ENCODE data around the gene PJA2.
A peak's percentile ranks its signal among the peaks of the same experiment; 100 is the strongest.

Gene PJA2

DNA sequence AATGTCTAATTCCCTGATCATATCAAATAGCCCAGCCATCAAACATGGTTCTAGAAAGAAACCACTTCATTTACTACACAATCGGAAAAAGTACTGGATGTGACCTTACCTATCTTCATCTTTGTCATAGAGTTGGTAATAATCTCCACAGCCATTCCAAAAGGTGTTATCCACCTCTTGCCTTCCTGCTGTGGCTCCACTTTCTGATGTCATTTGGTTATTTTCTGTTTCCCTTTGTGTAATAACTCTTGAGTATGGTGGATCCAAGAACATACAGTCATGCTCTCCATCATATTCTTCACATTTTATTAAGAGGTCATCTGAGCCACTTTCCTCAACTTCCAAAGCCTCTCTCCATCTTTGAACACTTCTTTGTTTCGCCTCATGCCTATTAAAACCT is 31.7 kb downstream of the PJA2 start:
- H3K4me3 ChIP-seq (ENCODE audit: control insufficient read depth in 1 of 7, extremely low read depth in 1 of 7, insufficient read depth in 4 of 7, low read depth in 2 of 7, low read length in 6 of 7), result no peak overlapping the region
- WGBS (ENCODE audit: insufficient coverage), result 100% methylated on average over 2 of the region's 2 CpGs
- no peaks in the 10 kb centered on the region for H3K27me3 ChIP-seq (replicated peaks in 2 of 5; ENCODE audit: control insufficient read depth in 4 of 5, insufficient read depth in 5 of 5, low read length in 4 of 5)
- no peak for DNase-seq
- peaks cover 0 to 8% (median 3%) of the 10 kb centered on the region in 4 experiments for H3K4me1 ChIP-seq (ENCODE audit: control extremely low read depth in 1 of 4, control insufficient read depth in 4 of 4, insufficient read depth in 4 of 4, low read length in 3 of 4)
- ChIA-PET CTCF (no interaction called here), POLR2A (no interaction called here)
- peaks cover 0 to 3% (median 0%) of the 10 kb centered on the region in 5 experiments for H3K9me3 ChIP-seq (ENCODE audit: control extremely low read depth in 1 of 5, control insufficient read depth in 4 of 5, insufficient read depth in 2 of 5, low read depth in 1 of 5, low read length in 4 of 5)
- H3K27ac ChIP-seq (ENCODE audit: insufficient read depth in 1 of 2, low read depth in 1 of 2, low read length in 2 of 2, poor library complexity in 1 of 2, severe bottlenecking in 2 of 2), result no peak overlapping the region
- peaks cover 23 to 50% (median 36%) of the 10 kb centered on the region in 4 experiments for H3K36me3 ChIP-seq (ENCODE audit: control insufficient read depth in 4 of 4, insufficient read depth in 4 of 4, low read length in 3 of 4)

GRCh38 chr5:109374625-109375024 is 35.1 kb downstream of the PJA2 start:
- CTCF ChIA-PET, result interaction anchor here (1.1 to 1.9 kb wide), 6 partner anchors 10 to 119 kb away, joined by 3 to 6 read pairs (median 4); no protein-coding TSS in a partner anchor
- peaks cover 24 to 34% (median 26%) of the 10 kb centered on the region in 4 experiments for H3K36me3 ChIP-seq (ENCODE audit: control insufficient read depth in 4 of 4, insufficient read depth in 4 of 4, low read length in 3 of 4)
- no peak overlapping the region for H3K4me3 ChIP-seq (ENCODE audit: control insufficient read depth in 1 of 7, extremely low read depth in 1 of 7, insufficient read depth in 4 of 7, low read depth in 2 of 7, low read length in 6 of 7)

DNA sequence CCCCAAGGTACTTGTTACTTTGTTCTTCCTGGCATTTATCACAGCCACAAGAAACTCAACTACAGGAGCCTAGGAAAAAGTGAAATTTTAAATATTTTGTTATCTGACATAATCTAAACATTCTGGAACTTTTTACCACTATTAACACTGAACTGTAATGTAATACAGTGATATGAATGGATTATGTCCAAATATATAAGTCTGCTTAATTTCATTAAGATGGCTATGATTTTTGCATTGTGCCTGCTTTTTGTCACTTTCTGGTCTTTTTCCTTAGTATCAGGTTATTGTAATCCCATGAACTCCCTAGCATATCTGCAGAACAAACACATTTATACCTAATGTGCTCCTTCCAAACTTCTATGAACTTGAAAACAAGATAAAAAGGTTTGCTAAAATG is 35.8 kb downstream of the PJA2 start:
- Histone ChIP-seq H3K27ac (ENCODE audit: insufficient read depth in 1 of 2, low read depth in 1 of 2, low read length in 2 of 2, poor library complexity in 1 of 2, severe bottlenecking in 2 of 2) (no peak overlapping the region), H3K4me3 (ENCODE audit: control insufficient read depth in 1 of 7, extremely low read depth in 1 of 7, insufficient read depth in 4 of 7, low read depth in 2 of 7, low read length in 6 of 7) (no peak overlapping the region), H3K4me1 (ENCODE audit: control extremely low read depth in 1 of 4, control insufficient read depth in 4 of 4, insufficient read depth in 4 of 4, low read length in 3 of 4) (peaks cover 0 to 8% (median 3%) of the 10 kb centered on the region in 4 experiments), H3K36me3 (ENCODE audit: control insufficient read depth in 4 of 4, insufficient read depth in 4 of 4, low read length in 3 of 4) (peaks cover 24 to 34% (median 26%) of the 10 kb centered on the region in 4 experiments), H3K27me3 (replicated peaks in 2 of 5; ENCODE audit: control insufficient read depth in 4 of 5, insufficient read depth in 5 of 5, low read length in 4 of 5) (no peaks in the 10 kb centered on the region), H3K9me3 (ENCODE audit: control extremely low read depth in 1 of 5, control insufficient read depth in 4 of 5, insufficient read depth in 2 of 5, low read depth in 1 of 5, low read length in 4 of 5) (peaks cover 0 to 3% (median 1%) of the 10 kb centered on the region in 5 experiments)
- DNase-seq, result no peak
- CTCF ChIA-PET, result interaction anchor here (1.3 to 1.9 kb wide), 3 partner anchors 9 to 119 kb away, joined by 3 to 6 read pairs (median 4); no protein-coding TSS in a partner anchor
- POLR2A ChIA-PET, result no interaction called here

More at GRCh38 chr5:109374625-109375024, 35.1 kb downstream of the PJA2 start:
- POLR2A ChIA-PET, result interaction anchor here (1.2 kb wide), 1 partner anchor 15 kb away, joined by 3 read pairs; no protein-coding TSS in a partner anchor
- peak; percentile 26 to 49 (median 46) for DNase-seq
- H3K27ac ChIP-seq (ENCODE audit: insufficient read depth in 1 of 2, low read depth in 1 of 2, low read length in 2 of 2, poor library complexity in 1 of 2, severe bottlenecking in 2 of 2), result no peak overlapping the region
- no peaks in the 10 kb centered on the region for H3K9me3 ChIP-seq (ENCODE audit: control extremely low read depth in 1 of 5, control insufficient read depth in 4 of 5, insufficient read depth in 2 of 5, low read depth in 1 of 5, low read length in 4 of 5)
- no peaks in the 10 kb centered on the region for H3K27me3 ChIP-seq (replicated peaks in 2 of 5; ENCODE audit: control insufficient read depth in 4 of 5, insufficient read depth in 5 of 5, low read length in 4 of 5)
- H3K4me1 ChIP-seq (ENCODE audit: control extremely low read depth in 1 of 4, control insufficient read depth in 4 of 4, insufficient read depth in 4 of 4, low read length in 3 of 4), result peaks cover 0 to 8% (median 3%) of the 10 kb centered on the region in 4 experiments

- Histone ChIP-seq H3K27me3 (replicated peaks in 2 of 5; ENCODE audit: control insufficient read depth in 4 of 5, insufficient read depth in 5 of 5, low read length in 4 of 5) (no peaks in the 10 kb centered on the region), H3K9me3 (ENCODE audit: control extremely low read depth in 1 of 5, control insufficient read depth in 4 of 5, insufficient read depth in 2 of 5, low read depth in 1 of 5, low read length in 4 of 5) (peaks cover 0 to 12% (median 4%) of the 10 kb centered on the region in 5 experiments), H3K4me1 (ENCODE audit: control extremely low read depth in 1 of 4, control insufficient read depth in 4 of 4, insufficient read depth in 4 of 4, low read length in 3 of 4) (no peaks in the 10 kb centered on the region), H3K27ac (ENCODE audit: insufficient read depth in 1 of 2, low read depth in 1 of 2, low read length in 2 of 2, poor library complexity in 1 of 2, severe bottlenecking in 2 of 2) (no peak overlapping the region), H3K4me3 (ENCODE audit: control insufficient read depth in 1 of 7, extremely low read depth in 1 of 7, insufficient read depth in 4 of 7, low read depth in 2 of 7, low read length in 6 of 7) (no peak overlapping the region), H3K36me3 (ENCODE audit: control insufficient read depth in 4 of 4, insufficient read depth in 4 of 4, low read length in 3 of 4) (peaks cover 20 to 40% (median 30%) of the 10 kb centered on the region in 4 experiments)
- WGBS (ENCODE audit: insufficient coverage), result 80% methylated on average over 1 of the region's 2 CpGs
- POLR2A ChIA-PET, result interaction anchor here (0.9 kb wide), 1 partner anchor 39 kb away, joined by 4 read pairs; the partner anchor contains the start of gene PJA2
- DNase-seq, result no peak
- CTCF ChIA-PET, result interaction anchor here (0.9 to 1.5 kb wide), 2 partner anchors 69 to 317 kb away, joined by 3 to 5 read pairs; no protein-coding TSS in a partner anchor
Measured at GRCh38 chr5:109370343-109370742, 39.4 kb downstream of the PJA2 start.

GRCh38 chr5:109365653-109366052 is 44.1 kb downstream of the PJA2 start:
- ChIA-PET POLR2A (no interaction called here), CTCF (interaction anchor here (1.1 to 1.9 kb wide), 2 partner anchors 9 to 74 kb away, joined by 3 to 6 read pairs; no protein-coding TSS in a partner anchor)
- no peak overlapping the region for H3K27ac ChIP-seq (ENCODE audit: insufficient read depth in 1 of 2, low read depth in 1 of 2, low read length in 2 of 2, poor library complexity in 1 of 2, severe bottlenecking in 2 of 2)
- H3K27me3 ChIP-seq (replicated peaks in 2 of 5; ENCODE audit: control insufficient read depth in 4 of 5, insufficient read depth in 5 of 5, low read length in 4 of 5), result no peaks in the 10 kb centered on the region
- no peak for DNase-seq
- H3K4me3 ChIP-seq (ENCODE audit: control insufficient read depth in 1 of 7, extremely low read depth in 1 of 7, insufficient read depth in 4 of 7, low read depth in 2 of 7, low read length in 6 of 7), result no peak overlapping the region
- H3K9me3 ChIP-seq (ENCODE audit: control extremely low read depth in 1 of 5, control insufficient read depth in 4 of 5, insufficient read depth in 2 of 5, low read depth in 1 of 5, low read length in 4 of 5), result peaks cover 0 to 12% (median 4%) of the 10 kb centered on the region in 5 experiments
- no peaks in the 10 kb centered on the region for H3K4me1 ChIP-seq (ENCODE audit: control extremely low read depth in 1 of 4, control insufficient read depth in 4 of 4, insufficient read depth in 4 of 4, low read length in 3 of 4)
- peaks cover 19 to 64% (median 44%) of the 10 kb centered on the region in 4 experiments for H3K36me3 ChIP-seq (ENCODE audit: control insufficient read depth in 4 of 4, insufficient read depth in 4 of 4, low read length in 3 of 4)

DNA sequence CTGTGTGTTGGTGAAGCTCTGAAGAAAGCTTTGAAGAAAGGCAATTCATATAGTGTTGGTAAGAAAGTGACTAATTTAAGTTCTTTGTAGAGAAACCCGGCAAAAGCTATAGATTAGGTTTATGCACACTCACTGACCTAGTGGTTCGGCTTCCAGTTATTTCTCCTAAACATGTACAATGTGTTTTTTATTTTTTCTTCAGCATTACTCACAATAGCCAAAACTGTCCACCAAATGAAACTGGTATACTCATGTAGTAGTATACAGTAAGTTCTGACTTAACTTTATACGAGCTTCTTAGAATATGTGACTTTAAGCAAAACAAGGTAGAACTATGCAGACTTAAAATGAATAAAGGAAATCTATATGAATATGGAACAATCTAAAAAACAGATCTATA is 44.8 kb downstream of the PJA2 start:
- Histone ChIP-seq H3K9me3 (ENCODE audit: control extremely low read depth in 1 of 5, control insufficient read depth in 4 of 5, insufficient read depth in 2 of 5, low read depth in 1 of 5, low read length in 4 of 5) (peaks cover 0 to 12% (median 4%) of the 10 kb centered on the region in 5 experiments), H3K4me3 (ENCODE audit: control insufficient read depth in 1 of 7, extremely low read depth in 1 of 7, insufficient read depth in 4 of 7, low read depth in 2 of 7, low read length in 6 of 7) (no peak overlapping the region), H3K36me3 (ENCODE audit: control insufficient read depth in 4 of 4, insufficient read depth in 4 of 4, low read length in 3 of 4) (peaks cover 17 to 70% (median 45%) of the 10 kb centered on the region in 4 experiments), H3K4me1 (ENCODE audit: control extremely low read depth in 1 of 4, control insufficient read depth in 4 of 4, insufficient read depth in 4 of 4, low read length in 3 of 4) (no peaks in the 10 kb centered on the region), H3K27me3 (replicated peaks in 2 of 5; ENCODE audit: control insufficient read depth in 4 of 5, insufficient read depth in 5 of 5, low read length in 4 of 5) (no peaks in the 10 kb centered on the region), H3K27ac (ENCODE audit: insufficient read depth in 1 of 2, low read depth in 1 of 2, low read length in 2 of 2, poor library complexity in 1 of 2, severe bottlenecking in 2 of 2) (no peak overlapping the region)
- ChIA-PET CTCF (interaction anchor here (1.1 to 1.9 kb wide), 2 partner anchors 9 to 75 kb away, joined by 3 to 6 read pairs; no protein-coding TSS in a partner anchor), POLR2A (no interaction called here)
- no peak for DNase-seq
- WGBS (ENCODE audit: insufficient coverage), result 100% methylated on average over 1 of the region's 3 CpGs

DNA sequence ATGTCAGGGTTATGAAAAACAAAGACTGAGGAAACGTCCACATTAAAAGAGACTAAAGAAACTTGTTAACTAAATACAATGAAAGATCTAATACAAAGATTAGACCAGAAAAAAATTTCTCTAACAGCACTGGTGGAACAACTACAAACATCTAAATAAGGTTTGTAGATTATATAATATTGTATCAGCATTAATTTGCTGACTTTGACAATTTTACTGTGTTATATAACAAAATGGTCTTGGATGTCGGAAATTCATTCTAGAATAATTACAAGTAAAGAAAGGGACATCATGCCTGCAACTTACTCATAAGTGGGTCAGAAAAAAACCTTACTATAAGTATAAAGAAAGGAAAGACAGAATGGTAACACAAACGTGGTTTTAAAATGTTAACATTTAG is 50.1 kb downstream of the PJA2 start:
- Histone ChIP-seq H3K27me3 (replicated peaks in 2 of 5; ENCODE audit: control insufficient read depth in 4 of 5, insufficient read depth in 5 of 5, low read length in 4 of 5) (no peaks in the 10 kb centered on the region), H3K4me1 (ENCODE audit: control extremely low read depth in 1 of 4, control insufficient read depth in 4 of 4, insufficient read depth in 4 of 4, low read length in 3 of 4) (no peaks in the 10 kb centered on the region), H3K4me3 (ENCODE audit: control insufficient read depth in 1 of 7, extremely low read depth in 1 of 7, insufficient read depth in 4 of 7, low read depth in 2 of 7, low read length in 6 of 7) (no peak overlapping the region), H3K9me3 (ENCODE audit: control extremely low read depth in 1 of 5, control insufficient read depth in 4 of 5, insufficient read depth in 2 of 5, low read depth in 1 of 5, low read length in 4 of 5) (no peaks in the 10 kb centered on the region), H3K36me3 (ENCODE audit: control insufficient read depth in 4 of 4, insufficient read depth in 4 of 4, low read length in 3 of 4) (peaks cover 15 to 58% (median 38%) of the 10 kb centered on the region in 4 experiments), H3K27ac (ENCODE audit: insufficient read depth in 1 of 2, low read depth in 1 of 2, low read length in 2 of 2, poor library complexity in 1 of 2, severe bottlenecking in 2 of 2) (no peak overlapping the region)
- CTCF ChIA-PET, result interaction anchor here (1.9 kb wide), 1 partner anchor 15 kb away, joined by 5 read pairs; no protein-coding TSS in a partner anchor
- POLR2A ChIA-PET, result no interaction called here
- no peak for DNase-seq
- no CpG with 5 or more reads among the region's 3 CpGs for WGBS (ENCODE audit: insufficient coverage)
